Ishikawa (cell line): ENCODE data around the gene KYAT1.

Source experiments
- CEBPB ChIP-seq: IDR thresholded peaks from 2 replicates; pipeline ENCODE4 v1.6.1; 2012
- CREB1 ChIP-seq: IDR thresholded peaks from 2 replicates; pipeline ENCODE4 v1.6.1; 2012; ENCODE audit warnings: low read depth
- EGR1 ChIP-seq: IDR thresholded peaks from 2 replicates; pipeline ENCODE4 v1.6.1; 2012
- EP300 ChIP-seq: IDR thresholded peaks from 2 replicates; pipeline ENCODE4 v1.6.1; 2012; ENCODE audit warnings: borderline replicate concordance
- FOXM1 ChIP-seq: IDR thresholded peaks from 2 replicates; pipeline ENCODE4 v1.6.1; 2012; ENCODE audit warnings: low read depth, borderline replicate concordance
- NFIC ChIP-seq: IDR thresholded peaks from 2 replicates; pipeline ENCODE4 v1.6.1; 2012
- RAD21 ChIP-seq: IDR thresholded peaks from 2 replicates; pipeline ENCODE4 v1.6.1; 2012; ENCODE audit warnings: low read depth
- TAF1 ChIP-seq: IDR thresholded peaks from 2 replicates; pipeline ENCODE4 v1.6.1; 2012; ENCODE audit warnings: low read depth, mild to moderate bottlenecking
- TCF12 ChIP-seq: IDR thresholded peaks from 2 replicates; pipeline ENCODE4 v1.6.1; 2012; ENCODE audit warnings: low read depth
- TEAD4 ChIP-seq: IDR thresholded peaks from 2 replicates; pipeline ENCODE4 v1.6.1; 2012
- YY1 ChIP-seq: IDR thresholded peaks from 2 replicates; pipeline ENCODE4 v1.6.1; 2012; ENCODE audit warnings: low read depth
- ZBTB7A ChIP-seq: IDR thresholded peaks from 2 replicates; pipeline ENCODE4 v1.6.1; 2012; ENCODE audit warnings: low read depth
- TF ChIP-seq, protein P1 (sequence below): IDR thresholded peaks from 2 replicates; pipeline ENCODE4 v1.6.1; 2012
- TF ChIP-seq, protein P2 (sequence below): IDR thresholded peaks from 2 replicates; pipeline ENCODE4 v1.6.1; 2012
- TF ChIP-seq, protein P3 (sequence below): IDR thresholded peaks from 2 replicates; pipeline ENCODE4 v1.6.1; 2012; ENCODE audit warnings: low read depth, mild to moderate bottlenecking

Gene KYAT1

DNA sequence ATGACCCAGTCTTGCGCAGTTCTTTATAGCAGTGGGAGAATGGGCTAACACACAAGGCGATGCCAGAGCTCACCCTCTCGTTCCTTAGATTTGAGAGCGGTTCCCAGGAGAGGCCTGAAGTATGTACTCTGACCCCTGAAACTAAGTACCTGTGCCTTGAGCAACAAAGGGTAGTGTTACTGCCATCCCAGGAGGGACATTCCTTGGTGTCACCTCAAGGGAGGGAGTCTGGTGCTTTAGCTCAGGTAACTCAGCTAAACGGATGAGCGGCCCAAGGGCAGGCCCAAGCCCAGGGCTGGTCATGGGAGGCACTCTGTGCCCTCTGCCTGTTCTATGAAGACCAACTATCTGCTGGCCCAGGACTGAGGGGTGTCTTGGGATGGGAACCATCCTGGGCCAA, 20.2 kb downstream of the KYAT1 start:
- no peak for TF ChIP-seq TAF1
- no peak for TF ChIP-seq ZBTB7A

DNA sequence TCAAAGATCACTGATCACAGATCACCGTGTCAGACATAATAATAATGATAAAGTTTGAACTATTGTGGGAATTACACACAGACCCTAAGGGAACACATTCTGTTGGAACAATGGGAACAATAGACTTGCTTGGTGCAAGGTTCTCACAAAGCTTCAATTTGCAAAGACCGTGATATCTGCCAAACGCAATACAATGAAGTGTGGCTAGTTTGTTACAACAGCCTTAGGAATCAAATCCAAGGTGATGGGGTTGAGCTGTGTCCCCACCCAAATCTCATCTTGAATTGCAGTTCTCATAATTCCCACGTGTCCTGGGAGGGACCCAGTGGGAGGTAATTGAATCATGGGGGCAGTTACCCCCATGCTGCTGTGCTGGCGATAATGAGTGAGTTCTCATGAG, 20.8 kb downstream of the KYAT1 start:
- TF ChIP-seq CREB1 (no peak), NFIC (no peak), TEAD4 (no peak), TCF12 (no peak), CEBPB (no peak)
- TF ChIP-seq, protein P1, sequence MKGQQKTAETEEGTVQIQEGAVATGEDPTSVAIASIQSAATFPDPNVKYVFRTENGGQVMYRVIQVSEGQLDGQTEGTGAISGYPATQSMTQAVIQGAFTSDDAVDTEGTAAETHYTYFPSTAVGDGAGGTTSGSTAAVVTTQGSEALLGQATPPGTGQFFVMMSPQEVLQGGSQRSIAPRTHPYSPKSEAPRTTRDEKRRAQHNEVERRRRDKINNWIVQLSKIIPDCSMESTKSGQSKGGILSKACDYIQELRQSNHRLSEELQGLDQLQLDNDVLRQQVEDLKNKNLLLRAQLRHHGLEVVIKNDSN = no peak
- TF ChIP-seq, protein P2, sequence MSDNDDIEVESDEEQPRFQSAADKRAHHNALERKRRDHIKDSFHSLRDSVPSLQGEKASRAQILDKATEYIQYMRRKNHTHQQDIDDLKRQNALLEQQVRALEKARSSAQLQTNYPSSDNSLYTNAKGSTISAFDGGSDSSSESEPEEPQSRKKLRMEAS = no peak

DNA sequence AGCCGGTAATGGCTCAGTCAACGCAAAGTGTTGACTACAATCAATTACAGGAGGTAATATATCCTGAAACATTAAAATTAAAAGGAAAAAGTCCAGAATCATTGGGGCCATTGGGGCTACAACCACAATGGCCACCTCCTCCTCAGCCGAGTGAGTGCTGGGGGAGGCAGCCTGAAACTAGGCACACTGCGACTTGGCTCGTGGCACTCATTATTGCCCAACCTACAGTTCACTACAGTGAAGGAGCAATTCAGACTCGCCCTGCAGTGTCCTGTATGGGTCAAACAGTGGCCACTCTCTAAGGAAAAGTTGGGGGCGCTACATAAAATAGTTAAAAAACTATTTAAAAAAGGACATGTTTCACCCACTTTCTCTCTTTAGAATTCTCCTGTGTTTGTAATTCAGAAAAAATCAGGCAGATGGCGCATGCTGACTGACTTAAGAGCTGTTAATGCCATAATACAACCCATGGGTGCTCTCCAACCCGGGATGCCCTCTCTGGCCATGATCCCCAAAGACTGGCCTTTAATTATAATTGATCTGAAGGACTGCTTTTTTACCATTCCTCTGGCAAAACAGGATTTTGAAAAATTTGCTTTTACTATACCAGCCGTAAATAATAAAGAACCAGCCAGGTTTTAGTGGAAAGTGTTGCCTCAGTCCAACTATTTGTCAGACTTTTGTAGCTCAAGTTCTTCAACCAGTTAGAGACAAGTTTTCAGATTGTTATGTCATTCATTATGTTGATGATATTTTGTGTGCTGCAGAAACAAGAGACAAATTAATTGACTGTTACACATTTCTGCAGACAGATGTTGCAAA, 29.8 kb downstream of the KYAT1 start:
- peak; percentile 82 for TF ChIP-seq RAD21

DNA sequence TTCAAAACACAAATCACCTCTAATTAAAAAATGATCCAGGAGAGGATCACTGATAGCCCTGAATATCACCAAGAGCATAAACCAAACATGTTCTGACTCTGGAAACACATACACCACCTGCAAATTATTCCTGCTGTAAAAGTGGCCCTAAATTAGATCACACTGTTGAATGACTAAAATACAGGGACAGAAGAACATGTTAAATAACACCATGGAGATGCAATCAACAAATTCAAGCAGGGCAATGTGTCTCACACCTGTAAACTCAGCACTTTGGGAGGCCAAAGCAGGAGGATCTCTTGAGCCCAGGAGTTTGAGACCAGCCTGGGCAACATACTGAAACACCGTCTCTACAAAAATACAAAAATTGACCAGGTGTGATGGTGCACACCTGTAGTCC, 33.9 kb downstream of the KYAT1 start:
- TF ChIP-seq EP300 (no peak), EGR1 (no peak), FOXM1 (no peak), CREB1 (no peak), TCF12 (no peak), ZBTB7A (no peak), CEBPB (no peak), TAF1 (no peak)
- TF ChIP-seq, protein P2 = no peak
- TF ChIP-seq, protein P1 = no peak

DNA sequence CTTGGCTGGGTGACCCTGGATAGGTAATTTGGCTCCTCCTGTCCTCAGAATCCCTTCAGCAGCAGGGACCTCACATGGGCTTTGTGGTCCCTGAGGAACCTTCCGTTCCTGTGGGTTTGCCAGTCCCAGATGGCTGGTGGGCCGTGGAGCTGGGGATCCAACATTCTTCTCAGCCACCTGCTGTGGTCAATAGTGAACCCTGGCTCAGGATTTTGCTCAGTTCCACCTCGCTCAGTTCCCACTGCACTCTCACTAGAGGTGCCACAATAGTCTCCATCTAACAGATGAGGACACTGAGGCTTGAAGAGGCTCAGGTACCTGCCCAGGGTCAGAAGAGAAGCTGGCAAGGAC, 35.1 kb downstream of the KYAT1 start:
- TF ChIP-seq CEBPB (no peak), RAD21 (no peak), TEAD4 (no peak), EP300 (no peak), ZBTB7A (no peak), EGR1 (no peak), FOXM1 (no peak), TCF12 (no peak)
- TF ChIP-seq, protein P3, sequence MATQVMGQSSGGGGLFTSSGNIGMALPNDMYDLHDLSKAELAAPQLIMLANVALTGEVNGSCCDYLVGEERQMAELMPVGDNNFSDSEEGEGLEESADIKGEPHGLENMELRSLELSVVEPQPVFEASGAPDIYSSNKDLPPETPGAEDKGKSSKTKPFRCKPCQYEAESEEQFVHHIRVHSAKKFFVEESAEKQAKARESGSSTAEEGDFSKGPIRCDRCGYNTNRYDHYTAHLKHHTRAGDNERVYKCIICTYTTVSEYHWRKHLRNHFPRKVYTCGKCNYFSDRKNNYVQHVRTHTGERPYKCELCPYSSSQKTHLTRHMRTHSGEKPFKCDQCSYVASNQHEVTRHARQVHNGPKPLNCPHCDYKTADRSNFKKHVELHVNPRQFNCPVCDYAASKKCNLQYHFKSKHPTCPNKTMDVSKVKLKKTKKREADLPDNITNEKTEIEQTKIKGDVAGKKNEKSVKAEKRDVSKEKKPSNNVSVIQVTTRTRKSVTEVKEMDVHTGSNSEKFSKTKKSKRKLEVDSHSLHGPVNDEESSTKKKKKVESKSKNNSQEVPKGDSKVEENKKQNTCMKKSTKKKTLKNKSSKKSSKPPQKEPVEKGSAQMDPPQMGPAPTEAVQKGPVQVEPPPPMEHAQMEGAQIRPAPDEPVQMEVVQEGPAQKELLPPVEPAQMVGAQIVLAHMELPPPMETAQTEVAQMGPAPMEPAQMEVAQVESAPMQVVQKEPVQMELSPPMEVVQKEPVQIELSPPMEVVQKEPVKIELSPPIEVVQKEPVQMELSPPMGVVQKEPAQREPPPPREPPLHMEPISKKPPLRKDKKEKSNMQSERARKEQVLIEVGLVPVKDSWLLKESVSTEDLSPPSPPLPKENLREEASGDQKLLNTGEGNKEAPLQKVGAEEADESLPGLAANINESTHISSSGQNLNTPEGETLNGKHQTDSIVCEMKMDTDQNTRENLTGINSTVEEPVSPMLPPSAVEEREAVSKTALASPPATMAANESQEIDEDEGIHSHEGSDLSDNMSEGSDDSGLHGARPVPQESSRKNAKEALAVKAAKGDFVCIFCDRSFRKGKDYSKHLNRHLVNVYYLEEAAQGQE = no peak
- TF ChIP-seq, protein P1 = no peak
- TF ChIP-seq, protein P2 = no peak

DNA sequence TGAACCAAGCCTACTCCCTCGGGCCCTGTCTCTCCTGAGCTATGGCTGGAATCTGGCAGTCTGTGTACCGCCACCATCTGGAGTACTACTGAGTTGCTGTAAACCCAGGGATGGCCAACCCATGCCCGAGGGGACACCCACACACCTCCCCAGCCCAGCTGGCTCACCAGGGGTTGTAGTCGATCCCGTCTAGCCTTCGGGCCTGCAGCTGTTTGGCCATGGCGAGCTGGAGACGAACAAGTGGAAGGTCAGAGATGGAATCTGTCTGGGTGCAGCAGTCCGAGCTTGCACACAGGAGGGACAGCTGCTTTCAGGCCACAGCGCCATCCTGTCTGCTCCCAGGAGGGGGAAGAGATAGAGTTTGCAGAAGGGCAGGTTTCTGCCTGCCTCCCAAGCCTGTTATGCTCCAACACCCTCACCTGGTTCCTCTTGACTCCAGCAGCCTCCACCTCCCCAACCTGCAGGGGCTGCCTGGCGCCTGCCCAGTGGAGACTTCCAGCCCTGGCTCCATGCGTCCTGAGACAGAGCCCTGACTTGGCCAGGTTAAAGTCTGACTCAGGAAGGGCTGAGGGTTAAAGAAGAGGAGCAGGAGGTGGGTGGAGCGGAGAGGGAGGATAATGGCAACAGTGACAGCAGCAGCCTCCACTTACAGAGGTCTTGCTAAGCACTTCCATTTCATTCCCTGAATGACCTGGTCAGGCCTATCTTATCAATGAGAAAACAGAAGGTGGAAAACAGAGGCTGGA, 36.4 kb downstream of the KYAT1 start:
- TF ChIP-seq CEBPB (no peak), ZBTB7A (no peak), FOXM1 (no peak), TEAD4 (no peak), EGR1 (no peak), TAF1 (no peak), TCF12 (no peak), YY1 (no peak), RAD21 (no peak), CREB1 (no peak), NFIC (no peak), EP300 (no peak)
- TF ChIP-seq, protein P1 = no peak
- TF ChIP-seq, protein P2 = no peak
- TF ChIP-seq, protein P3 = no peak
